Adipocyte (in vitro differentiated cells): ENCODE results near the gene MAPKAPK5.
"Not testable (repeated sequence)": the region's sequence is repeated elsewhere in the genome, so short reads cannot be mapped to it uniquely, and the experiment has no call there.

Experiments used
- DNase-seq: peaks from one replicate; pipeline ENCODE4 v3.0.0-alpha.2; 2015; ENCODE audit warnings: low read depth
- H3K27me3 ChIP-seq: replicated peaks from 2 replicates; pipeline ENCODE4 v1.7.0; 2013; ENCODE audit warnings: mild to moderate bottlenecking, low read length, moderate library complexity; ENCODE audit not compliant: control insufficient read depth, insufficient read depth
- H3K36me3 ChIP-seq: 2 replicates; pipeline ENCODE4 v1.7.0; 2013; ENCODE audit warnings: low read length, mild to moderate bottlenecking, moderate library complexity; ENCODE audit not compliant: control insufficient read depth, insufficient read depth, severe bottlenecking
- H3K4me1 ChIP-seq: 2 replicates; pipeline ENCODE4 v1.7.0; 2013; ENCODE audit warnings: mild to moderate bottlenecking, low read length, moderate library complexity; ENCODE audit not compliant: control insufficient read depth, insufficient read depth
- H3K4me3 ChIP-seq: 2 replicates; pipeline ENCODE4 v1.7.0; 2013; ENCODE audit warnings: mild to moderate bottlenecking, low read length, moderate library complexity
- H3K9ac ChIP-seq: 2 replicates; pipeline ENCODE4 v1.7.0; 2013; ENCODE audit warnings: mild to moderate bottlenecking, low read length, moderate library complexity
- H3K9me3 ChIP-seq: 2 replicates; pipeline ENCODE4 v1.7.0; 2013; ENCODE audit warnings: mild to moderate bottlenecking, low read length, moderate library complexity; ENCODE audit not compliant: control insufficient read depth

The MAPKAPK5 gene

GRCh38 chr12:111943929-111944328 lies 101.9 kb downstream of the MAPKAPK5 start:
- H3K9ac ChIP-seq, result no peak overlapping the region
- DNase-seq, result no peak
- no peaks in the 10 kb centered on the region for H3K27me3 ChIP-seq
- no peaks in the 10 kb centered on the region for H3K4me1 ChIP-seq
- no peaks in the 10 kb centered on the region for H3K9me3 ChIP-seq
- no peaks in the 10 kb centered on the region for H3K36me3 ChIP-seq
- H3K4me3 ChIP-seq, result no peak overlapping the region

GRCh38 chr12:111950961-111951676 lies 109.1 kb downstream of the MAPKAPK5 start:
- H3K27me3 ChIP-seq, DNase-seq, H3K9ac ChIP-seq, H3K4me3 ChIP-seq, H3K9me3 ChIP-seq, H3K36me3 ChIP-seq: not testable (repeated sequence)
- H3K4me1 ChIP-seq, result peaks cover 17% of the 10 kb centered on the region
